IPS DF 4.7 (cell line): ENCODE results near the gene CELSR3.
A peak's percentile ranks its signal among the peaks of the same experiment; 100 is the strongest.

Experiments
- DNase-seq: peaks from one replicate; pipeline ENCODE4 v3.0.0-alpha.2; 2013; ENCODE audit warnings: low spot score; ENCODE audit errors: extremely low read depth

CELSR3 gene

DNA sequence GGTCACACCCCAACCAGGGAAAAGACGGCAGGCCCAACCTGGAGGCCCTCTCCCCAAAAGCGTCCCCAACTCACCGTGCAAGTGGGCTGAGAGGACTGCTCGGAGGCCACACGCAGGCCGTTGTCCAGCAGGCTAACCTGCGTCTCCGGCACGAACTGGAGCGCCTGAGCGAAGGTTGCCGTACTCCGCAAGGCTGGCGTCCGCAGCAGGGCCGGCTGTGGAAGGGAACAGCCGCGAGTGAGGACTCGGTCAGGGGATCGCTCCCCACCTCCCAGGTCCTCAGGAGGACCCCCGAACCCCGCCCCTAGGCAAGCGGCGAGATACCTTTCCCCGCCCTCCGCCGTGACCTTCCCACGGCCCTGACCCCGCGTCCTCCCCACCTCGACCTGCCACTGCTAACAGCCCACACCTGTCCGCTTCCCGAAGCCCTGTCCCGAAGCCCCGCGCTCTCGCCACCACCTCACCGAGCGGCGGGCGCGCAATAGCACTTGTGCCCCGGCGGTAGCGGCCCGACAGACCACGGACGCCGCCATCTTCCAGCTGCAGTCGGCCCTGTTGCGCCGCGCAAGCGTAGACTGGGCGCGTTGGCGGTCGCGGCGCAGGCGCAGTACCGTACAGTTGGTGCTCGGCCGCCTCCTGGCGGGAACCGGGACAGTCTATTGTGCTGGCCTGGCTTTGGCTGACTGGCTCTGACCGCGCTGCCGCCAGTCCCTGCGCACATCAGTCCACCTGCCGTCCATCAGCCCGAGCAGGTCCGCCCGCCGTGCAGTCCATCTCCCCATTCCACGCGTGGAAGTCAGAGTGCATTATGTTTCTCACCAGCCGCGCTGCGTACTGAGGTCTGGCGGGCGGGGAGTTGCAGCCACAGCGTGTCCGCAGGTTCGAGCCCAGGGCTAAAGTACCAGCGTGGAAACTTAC lies 53.3 kb downstream of the CELSR3 start, which contains the start of gene UQCRC1:
TSS of gene UQCRC1 (minus strand) at position 559 of the 918 bp plus-strand sequence. CDS start at position 533, 26 bp downstream.
- peak; percentile 74 for DNase-seq

DNA sequence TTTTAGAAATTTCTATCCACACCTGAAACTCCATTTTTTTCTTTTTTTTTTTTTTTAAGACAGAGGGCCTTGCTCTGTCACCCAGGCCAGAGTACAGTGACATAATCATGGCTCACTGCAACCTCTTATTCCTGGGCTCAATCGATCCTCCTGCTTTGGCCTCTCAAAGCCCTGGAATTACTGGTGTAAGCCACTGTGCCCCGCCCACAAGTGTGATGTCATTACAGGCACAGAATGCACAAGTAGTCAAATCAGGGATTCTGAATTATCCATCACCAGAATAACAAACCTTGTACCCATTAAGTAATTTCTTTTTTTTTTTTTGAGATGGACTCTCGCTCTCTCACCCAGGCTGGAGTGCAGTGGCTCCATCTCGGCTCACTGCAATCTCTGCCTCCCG lies 55.2 kb downstream of the CELSR3 start:
- DNase-seq = no peak

DNA sequence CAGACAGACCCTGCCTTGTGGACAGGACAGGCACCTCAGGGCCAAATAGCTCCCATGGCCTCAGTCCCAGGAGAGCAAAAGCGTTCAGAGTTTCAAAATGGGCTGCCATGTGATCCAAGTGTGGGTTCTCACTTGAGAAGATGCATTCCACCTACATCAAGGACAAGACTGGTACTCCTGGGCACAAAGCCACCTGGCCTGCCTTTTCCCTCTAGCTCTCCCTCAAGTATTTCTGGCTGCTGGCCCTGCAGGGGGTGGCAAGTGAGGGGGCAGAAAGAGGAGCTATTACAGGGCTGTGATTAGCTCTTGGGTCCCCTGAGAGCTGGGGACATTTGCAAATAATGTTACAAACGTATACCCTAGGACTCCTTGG lies 61.1 kb downstream of the CELSR3 start:
- no peak for DNase-seq

DNA sequence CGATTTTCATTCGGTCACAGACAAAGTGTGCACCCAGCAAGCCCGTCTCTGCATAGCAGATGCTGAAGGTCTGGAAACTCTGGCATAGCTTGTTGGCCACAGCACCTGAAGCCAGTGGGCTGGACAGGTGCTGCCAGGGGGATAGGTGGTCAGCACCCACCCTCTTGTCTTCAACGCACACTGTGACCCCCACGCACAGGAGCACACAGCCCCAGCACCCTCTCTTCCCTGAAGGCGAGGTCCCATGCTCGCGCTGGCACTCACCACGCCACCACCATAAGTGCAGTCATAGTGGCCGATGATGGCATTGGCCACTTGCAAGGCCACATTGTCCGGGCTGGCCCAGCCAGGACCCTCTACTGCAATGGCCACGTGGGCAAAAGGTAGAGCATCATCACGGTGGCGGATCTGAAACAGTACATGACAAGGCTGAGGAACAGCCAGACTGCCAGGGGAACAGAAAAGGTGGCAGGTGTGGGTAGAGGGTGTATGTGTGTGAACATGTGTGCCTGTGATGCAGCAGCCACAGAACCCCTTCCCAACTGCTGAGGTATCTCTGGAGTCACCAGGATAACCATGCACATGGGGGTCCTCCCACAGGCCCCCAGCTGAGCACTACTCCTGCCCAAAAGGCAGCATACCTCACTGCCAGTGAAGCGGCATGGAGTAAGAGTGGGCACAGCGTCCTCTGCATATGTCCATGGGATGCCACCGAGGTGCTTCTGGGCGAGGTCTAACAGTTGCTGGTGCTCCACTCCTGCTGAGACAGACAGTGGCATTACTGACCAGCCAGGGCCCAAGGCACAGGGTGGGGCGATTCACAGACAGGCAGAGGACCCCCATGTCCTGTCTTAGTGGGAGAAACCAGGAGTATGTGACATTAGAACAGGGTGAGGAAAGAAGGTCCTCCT lies 61.7 kb downstream of the CELSR3 start:
- DNase-seq = no peak

DNA sequence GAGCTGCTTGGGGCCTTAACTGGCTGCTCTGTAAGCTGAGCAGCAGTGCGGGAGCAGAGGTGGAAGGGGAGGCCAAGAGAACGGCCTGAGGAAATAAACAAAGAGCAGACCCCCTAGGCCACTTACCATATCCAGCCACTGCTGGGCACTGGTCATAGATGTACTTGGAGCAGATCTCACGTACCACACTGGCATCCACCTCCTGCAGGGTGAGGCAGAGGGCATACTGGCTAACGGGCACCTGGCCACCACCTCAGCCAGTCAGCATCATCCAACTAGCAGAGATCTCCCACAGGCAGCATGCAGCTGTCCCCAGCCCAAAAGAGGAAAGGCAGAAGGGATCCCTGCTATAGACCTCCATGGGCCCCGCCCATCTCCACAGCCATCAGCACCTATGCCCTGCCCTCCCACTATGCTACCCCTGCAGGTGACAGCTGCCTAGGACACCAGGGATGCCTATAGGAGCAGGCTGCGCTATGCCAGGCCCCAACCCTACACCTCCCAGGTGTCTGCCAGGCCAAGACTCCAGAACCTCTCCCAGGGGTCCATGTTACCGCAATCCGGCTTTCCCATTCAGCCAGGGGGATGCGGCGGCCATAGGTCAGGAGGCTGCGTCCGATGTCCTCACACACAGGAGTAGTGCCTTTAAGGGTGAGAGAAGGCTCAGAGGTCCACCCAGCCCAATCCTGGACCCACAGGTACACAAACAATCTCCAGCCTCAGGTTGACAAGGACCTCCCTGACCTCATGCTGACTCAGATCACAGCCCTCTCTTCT lies 63.0 kb downstream of the CELSR3 start:
- no peak for DNase-seq

DNA sequence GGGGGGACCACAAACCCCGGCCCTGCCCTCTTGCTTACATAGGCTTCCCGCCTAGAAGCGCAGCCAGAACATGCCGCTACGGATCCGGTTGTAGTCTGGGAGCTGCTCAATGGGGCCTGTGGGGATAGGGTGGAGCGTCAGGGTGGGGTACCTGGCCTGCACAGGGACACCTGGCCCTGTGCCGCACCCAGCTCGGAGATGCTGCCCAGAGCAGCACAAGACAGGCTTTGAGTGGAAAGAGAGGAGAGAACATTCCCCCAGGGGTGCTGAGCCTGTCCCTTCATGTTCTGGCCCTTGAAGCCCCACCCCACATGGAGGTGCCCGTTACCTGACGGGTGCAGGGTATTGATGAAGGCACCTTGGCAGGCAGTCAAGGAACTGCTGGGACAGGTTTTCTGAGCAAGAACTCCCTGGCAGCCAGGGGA lies 63.6 kb downstream of the CELSR3 start:
- DNase-seq = no peak

DNA sequence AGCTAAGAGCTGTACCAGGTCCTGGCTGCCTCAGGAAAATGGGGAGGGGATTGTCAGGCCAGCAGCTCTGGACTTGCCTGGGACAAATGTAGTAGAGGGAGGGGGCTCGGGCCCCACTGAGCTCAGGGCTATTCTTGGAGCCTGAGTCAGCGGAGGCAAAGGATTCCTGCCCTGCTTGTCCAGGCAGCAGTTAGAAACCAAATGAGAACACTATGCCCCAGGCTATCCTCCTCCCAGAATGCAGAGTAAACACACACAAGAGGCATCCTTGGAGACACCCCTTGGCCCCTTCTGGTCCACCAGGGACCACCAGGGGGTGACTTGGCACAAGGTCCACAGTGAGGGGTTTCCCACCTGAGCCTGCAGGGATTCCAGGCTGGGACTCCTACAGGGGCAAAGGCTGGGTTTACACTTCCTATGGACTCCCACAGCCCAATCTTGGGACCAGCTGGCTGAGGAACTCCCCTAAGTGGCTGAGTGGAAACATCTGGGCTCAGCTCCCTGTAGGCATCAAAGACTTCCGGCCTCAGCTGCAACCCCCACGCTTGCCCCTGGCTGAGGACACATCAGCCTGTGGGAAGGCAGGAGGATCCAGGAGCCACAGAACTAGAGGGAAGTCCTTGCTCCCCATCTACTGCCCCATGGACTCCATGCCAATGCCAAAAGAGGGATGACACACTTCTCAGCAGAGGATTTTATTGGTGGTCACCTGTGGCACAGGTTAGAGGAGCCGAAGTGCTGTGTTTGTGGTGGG lies 64.2 kb downstream of the CELSR3 start:
- no peak for DNase-seq

DNA sequence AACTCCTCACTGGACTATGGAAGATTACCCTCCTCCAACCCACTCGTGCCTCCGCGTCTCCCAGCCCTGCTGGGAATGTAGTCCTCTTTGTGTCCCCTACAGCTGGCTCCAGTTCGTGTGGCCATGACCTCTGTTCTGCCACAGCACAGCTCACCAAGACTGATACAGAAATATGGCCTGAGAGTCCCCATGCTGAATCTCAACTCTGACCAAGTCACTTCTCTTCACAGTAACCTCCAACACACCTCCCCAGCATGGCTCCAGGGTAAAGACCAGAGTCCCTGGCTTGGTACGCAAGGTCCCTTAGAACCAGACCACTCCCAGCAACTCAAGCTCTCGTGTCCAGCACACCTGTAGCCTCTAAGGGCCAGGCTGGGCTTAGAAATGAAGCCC lies 65.3 kb downstream of the CELSR3 start:
- no peak for DNase-seq

DNA sequence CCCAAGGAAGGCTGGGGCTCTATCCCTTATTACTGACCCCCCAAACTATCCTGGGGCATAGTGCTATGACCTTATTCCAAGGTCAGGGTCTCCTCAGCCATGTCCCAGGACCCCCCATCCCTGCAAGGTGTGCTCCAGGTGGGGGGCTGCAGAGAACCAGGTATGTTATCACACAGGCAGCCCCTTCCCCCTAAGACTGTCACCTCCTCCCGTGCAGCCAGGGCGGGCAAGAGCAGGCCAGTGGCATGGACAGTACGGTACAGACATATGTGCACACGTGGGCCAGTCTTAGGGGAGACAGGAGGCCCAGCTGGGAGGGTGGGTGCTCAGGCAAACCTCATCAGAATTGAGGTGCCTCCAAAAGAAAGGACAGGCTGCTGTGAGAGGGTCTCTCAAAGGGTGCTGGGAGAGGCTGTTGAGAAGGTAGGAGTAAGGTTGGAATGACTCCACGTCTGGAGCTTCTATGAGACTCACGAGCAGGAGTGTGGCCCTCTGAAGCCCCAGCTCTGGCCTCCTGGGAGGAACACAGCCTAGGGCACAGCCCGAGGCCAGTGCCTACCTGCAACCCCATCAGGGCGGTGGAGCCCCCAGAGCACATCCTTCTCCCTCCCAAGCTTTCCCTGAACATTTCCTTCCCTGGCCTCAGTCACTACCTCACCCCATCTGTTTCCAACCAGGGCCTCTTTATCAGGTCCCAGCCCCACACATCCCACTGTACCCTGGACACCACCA lies 65.8 kb downstream of the CELSR3 start:
- DNase-seq = no peak

DNA sequence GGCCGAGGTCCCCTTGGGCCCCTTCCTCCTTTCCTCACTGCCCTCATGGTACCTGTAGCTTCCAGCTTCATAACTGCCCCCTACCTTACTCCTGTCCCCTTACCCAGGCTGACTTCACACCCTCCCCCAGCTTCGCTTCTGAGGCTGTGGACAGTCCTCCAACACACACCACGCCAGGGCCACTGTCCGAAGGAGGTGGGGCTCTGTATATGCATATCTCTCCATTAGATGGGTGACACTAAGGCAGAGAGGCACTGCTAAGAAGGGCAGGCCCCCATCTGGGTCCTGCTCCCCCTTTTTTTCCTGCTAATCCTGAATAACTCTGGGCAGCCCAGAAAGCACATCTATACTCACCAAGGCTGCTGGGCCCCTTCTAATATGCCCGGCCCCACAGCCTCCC lies 66.5 kb downstream of the CELSR3 start:
- no peak for DNase-seq

DNA sequence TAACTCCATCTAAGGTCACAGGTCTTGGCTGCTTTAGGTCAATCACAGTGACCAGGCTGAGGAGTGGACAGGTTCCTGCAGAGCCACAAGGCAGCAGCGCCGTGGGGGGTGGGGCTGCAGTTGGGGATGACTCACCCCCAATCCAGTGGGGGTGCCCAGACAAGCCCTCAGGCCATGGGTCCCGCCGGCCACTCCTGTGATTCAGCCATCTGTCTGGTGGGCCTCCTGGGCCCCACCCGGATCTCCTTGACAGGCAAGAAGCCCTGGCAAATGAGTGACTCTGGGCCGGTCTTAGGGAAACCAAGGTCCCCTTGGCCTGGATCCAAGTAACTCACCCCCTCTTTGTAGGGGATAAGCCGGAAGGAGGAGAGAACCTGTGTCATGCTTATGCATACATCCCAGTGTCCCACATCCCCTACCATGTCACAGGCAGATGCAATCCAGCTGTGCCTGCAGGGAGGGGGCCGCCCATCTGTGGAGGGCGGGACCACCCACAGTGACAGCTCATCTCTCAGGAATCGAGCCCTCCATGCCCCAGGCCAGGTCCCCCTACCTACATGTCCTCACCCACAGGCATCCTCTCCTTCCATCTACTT lies 67.1 kb downstream of the CELSR3 start:
- no peak for DNase-seq

DNA sequence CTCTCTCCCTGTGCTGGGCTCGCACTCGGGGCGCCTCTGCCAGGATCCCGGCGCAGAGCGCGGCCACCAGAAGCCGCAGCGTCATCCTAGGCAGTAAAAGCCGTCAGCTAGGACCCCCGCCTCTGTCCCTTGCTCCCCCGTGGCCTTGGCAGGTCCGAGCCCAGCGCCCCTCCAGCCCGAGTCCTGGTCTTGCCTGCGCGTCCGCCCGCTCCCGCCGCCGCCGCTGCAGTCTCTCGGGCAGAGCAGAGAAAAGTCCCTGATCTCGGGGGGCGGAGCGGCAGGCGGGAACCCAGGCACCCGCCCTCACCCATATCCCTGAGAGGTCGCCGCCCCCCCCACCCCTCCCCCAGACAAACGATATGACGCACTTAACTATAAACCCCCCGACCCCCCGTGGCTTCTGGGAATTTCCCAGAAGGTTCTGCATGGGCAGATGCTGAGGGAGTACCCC lies 67.6 kb downstream of the CELSR3 start, which contains the start of gene COL7A1:
TSS of gene COL7A1 (minus strand) at position 255 of the 451 bp plus-strand sequence. CDS start at position 85, 170 bp downstream.
- no peak for DNase-seq

DNA sequence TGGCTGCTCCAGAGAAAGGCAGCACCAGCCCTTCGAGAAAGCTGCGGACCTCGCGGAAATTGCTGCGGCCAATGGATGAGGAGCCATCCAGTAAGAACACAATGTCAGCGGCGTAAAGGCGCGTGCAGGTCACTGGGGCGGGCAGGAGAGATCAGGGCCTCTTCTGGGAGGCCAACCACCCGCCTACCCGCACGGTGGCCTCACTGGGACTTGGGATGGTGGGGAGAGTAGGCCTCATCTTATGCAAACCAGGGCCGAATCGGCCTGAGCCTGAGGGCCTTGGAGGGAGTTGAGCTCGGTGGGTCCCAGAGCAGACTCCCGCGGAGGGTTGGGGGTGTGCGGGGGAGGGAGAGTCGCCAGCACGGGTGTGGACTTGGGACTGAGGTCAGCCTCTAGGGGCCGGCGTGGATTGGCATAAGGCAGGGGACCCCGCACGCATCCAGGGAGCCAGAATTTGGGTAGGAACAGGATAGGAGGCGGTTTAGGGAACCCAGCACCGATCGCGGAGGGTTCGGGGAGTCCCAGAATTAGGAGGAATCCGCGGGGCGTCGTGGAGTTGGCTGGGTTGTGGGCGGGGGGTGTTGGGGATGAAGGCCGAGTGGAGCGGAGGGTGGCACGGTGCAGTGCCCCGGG lies 68.2 kb downstream of the CELSR3 start:
- DNase-seq = no peak

DNA sequence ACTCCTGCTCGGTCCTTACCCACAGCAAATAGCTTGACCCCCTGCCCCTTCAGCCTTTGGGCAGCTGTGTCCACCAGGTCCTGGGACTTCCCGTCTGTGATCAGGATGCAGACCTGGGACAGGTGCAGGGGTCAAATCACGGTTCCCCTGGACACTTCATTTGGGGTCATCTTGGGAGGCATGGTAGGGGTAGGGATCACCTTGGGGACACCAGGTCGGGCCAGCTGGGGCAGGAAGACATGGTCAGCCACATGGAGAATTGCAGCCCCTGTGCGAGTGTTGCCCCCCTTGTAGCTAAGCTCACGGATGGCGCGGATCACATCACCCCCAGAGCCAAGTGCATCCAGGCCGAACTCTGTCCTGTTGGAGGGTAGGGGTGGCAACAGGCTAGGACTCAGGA lies 69.3 kb downstream of the CELSR3 start:
- no peak for DNase-seq

DNA sequence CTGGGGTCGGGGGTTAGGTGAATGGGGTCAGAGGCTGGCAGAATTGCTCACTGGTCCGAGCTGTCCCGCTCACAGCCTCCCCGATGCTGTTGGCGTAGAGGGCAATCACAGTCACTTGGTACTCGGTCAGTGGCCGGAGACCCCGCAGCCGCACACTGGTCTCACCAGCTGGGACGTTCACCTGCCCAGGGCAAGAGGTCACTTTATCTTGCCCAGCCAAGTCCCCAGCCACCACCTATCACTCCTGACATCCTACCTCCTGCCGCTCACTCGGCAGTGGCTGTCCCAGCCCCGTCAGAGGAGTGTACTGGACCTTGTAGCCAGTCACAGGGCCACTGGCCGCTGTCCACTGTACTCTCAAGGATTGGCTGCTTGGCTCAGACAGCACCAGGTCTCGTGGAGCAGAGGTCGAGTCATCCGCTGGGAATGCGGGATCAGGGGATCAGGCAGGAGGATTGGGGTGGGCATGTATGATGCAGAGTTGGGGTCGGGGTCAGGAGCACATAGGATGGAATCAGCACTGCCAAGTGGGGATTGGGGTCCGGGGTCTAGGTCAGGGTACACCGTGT lies 70.1 kb downstream of the CELSR3 start:
- DNase-seq = no peak

DNA sequence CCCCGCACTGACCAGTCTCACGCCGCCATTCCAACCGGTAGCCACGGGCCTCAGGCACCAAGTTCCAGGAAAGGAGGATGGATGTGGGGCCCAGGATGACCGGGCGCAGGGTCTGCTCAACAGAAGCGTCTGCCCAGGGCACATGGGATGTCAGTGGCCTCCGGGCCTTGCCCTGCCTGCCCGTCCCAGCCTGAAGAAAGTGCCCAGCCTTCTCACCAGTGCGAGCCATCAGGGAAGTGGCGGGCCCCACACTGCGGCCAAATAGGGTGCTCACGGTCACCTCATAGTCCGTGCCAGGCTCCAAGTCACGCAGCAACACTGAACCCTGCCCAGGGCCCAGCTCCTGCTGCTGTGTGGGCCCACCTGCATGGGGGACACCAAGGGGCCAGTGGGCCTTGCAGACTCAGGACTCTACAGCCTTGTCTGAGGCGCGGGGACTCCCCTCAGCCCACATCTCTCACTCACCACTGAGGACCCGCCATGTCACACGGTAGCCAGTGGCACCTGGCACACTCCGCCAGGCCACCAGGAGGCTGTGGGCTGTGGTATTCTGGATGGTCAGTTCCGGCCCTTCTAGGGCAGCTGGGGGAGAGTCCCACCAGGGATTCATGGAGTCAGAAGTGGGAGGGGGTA lies 70.7 kb downstream of the CELSR3 start:
- no peak for DNase-seq

DNA sequence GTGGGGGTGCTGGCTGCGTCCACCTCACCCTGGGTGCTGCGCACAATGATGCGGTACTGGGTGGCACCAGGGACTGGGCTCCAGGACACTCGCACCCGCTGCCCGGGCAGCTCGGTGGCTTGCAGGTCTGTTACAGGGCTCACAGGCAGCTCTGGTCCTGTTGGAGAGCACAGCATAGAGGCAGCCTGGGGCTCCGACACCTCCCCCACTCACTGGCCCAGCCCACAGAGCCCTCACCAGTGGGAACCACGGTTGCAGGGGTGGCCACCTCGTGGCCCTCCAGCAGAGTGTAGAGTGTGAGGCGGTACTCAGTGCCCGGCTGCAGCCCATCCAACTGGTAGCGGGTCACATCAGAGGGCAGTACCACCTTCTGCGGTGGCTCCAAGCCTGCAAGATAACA lies 71.2 kb downstream of the CELSR3 start:
- no peak for DNase-seq

DNA sequence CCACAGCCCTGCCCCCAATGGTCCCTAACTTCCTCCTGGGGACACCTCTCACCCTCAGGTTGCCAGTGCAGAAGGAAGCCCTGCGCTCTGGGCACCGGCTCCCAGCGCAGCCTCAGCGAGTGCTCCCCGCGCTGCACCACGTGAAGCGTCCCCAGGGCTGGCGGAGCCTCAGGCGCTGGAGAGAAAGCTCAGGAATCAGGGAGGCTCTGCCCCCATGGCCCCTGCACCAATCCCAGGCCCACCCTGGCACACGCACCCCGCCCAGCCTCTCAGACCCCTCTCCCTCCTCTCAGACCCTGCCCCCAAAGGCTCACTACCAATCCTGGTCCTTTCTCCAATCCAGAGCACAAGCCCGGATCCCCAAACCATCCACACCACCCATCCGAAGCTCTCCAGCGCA lies 74.5 kb downstream of the CELSR3 start:
- DNase-seq = no peak
